OCI-LY7 (cell line): ENCODE results near the gene KRTAP5-2. TPM values are rescaled to one million over a fixed set of nuclear protein-coding genes. Genes with fewer than 3 reads are reported as not detected.

Experiments
- BruUV-seq: library from RNA; stranded (reverse); fragments of 400-500 nt; replicated peaks from 2 replicates; lab custom pipeline; 2021; lab: Mats Ljungman, UMichigan
- CTCF ChIA-PET: fragments of 300-600 bp; sonication (Branson Sonifier 250); formaldehyde crosslinking; loops from one replicate; lab custom pipeline; 2022; ENCODE audit warnings: antibody characterized with exemption; ENCODE audit not compliant: unreplicated experiment; lab: Charles Lee
- POLR2A ChIA-PET: fragments of 300-600 bp; sonication (Branson Sonifier 250); formaldehyde crosslinking; loops from one replicate; lab custom pipeline; 2022; ENCODE audit warnings: antibody characterized with exemption; lab: Charles Lee
- DNase-seq: peaks from one replicate; pipeline ENCODE4 v3.0.0-alpha.2; 2015; ENCODE audit warnings: low spot score
- H2AFZ ChIP-seq: fragments of 200-600 bp; sonication (generic), shearing (Covaris generic); 2 replicates; pipeline ENCODE4 v1.6.1; 2014; ENCODE audit warnings: mild to moderate bottlenecking, antibody characterized with exemption, low read length, moderate library complexity
- H3K27ac ChIP-seq: fragments of 200-600 bp; sonication (generic); 2 replicates; pipeline ENCODE4 v1.5.1; 2014; ENCODE audit warnings: mixed run types, low read depth, mild to moderate bottlenecking, moderate library complexity, low read length, inconsistent platforms; ENCODE audit not compliant: poor library complexity, severe bottlenecking
- H3K36me3 ChIP-seq: fragments of 200-600 bp; sonication (generic); 2 replicates; pipeline ENCODE4 v1.6.1; 2014; ENCODE audit warnings: mild to moderate bottlenecking, antibody characterized with exemption, low read length, moderate library complexity, mixed read lengths; ENCODE audit not compliant: insufficient read depth
- H3K4me1 ChIP-seq: fragments of 200-600 bp; sonication (generic); 2 replicates; pipeline ENCODE4 v1.5.1; 2014; ENCODE audit warnings: mild to moderate bottlenecking, low read length; ENCODE audit not compliant: insufficient read depth, poor library complexity, severe bottlenecking
- H3K4me2 ChIP-seq: fragments of 200-600 bp; sonication (generic); 2 replicates; pipeline ENCODE4 v1.6.1; 2014; ENCODE audit warnings: mild to moderate bottlenecking, low read length
- H3K4me3 ChIP-seq: fragments of 200-600 bp; sonication (generic); 2 replicates; pipeline ENCODE4 v1.5.1; 2014; ENCODE audit warnings: mild to moderate bottlenecking, low read depth, low read length; ENCODE audit not compliant: poor library complexity, severe bottlenecking
- H3K79me2 ChIP-seq: fragments of 200-600 bp; sonication (generic); 2 replicates; pipeline ENCODE4 v1.6.1; 2016; ENCODE audit warnings: low read depth, mild to moderate bottlenecking, low read length, moderate library complexity, mixed read lengths; ENCODE audit not compliant: insufficient read depth
- H3K9me2 ChIP-seq: fragments of 200-600 bp; sonication (generic); 2 replicates; pipeline ENCODE4 v1.6.1; 2016; ENCODE audit warnings: mild to moderate bottlenecking, low read length, mixed read lengths; ENCODE audit not compliant: insufficient read depth
- H3K9me3 ChIP-seq: fragments of 200-600 bp; sonication (generic); 2 replicates; pipeline ENCODE4 v1.6.1; 2014; ENCODE audit warnings: mild to moderate bottlenecking, mixed run types, low read length, mixed read lengths
- H4K20me1 ChIP-seq: fragments of 200-600 bp; sonication (generic); 2 replicates; pipeline ENCODE4 v1.6.1; 2014; ENCODE audit warnings: mild to moderate bottlenecking, antibody characterized with exemption, low read length, moderate library complexity, mixed read lengths; ENCODE audit not compliant: insufficient read depth
- CTCF ChIP-seq: fragments of 200-600 bp; sonication (generic); conservative IDR thresholded peaks from 2 replicates; pipeline ENCODE4 v1.5.1; 2014; ENCODE audit warnings: mild to moderate bottlenecking, antibody characterized with exemption, low read length, moderate library complexity, mixed read lengths
- EZH2phosphoT487 ChIP-seq: fragments of 200-600 bp; sonication (generic); IDR thresholded peaks from 2 replicates; pipeline ENCODE4 v1.6.1; 2018; ENCODE audit warnings: low read depth, borderline replicate concordance, mild to moderate bottlenecking, mixed run types, antibody characterized with exemption, low read length, moderate library complexity, mixed read lengths
- intact Hi-C: fragments of 100-400 bp; cut with micrococcal nuclease; formaldehyde crosslinking; loops from one replicate; pipeline ENCODE4 v1.10.0; 2022; ENCODE audit not compliant: unreplicated experiment
- total RNA-seq, 2 experiments: library from RNA; depleted of rRNA in 1 of 2; stranded (reverse); fragments of >200 nt in 1 of 2; shearing (Covaris generic) in 1 of 2; gene quantifications; 2 replicates each; pipeline ENCODE4 v1.2.3, GENCODE V29; 2014 to 2022

KRTAP5-2 gene
- total RNA-seq, 2 experiments from 2014 or later, result not detected

GRCh38 chr11:1633864-1634263 is 35.8 kb upstream of the KRTAP5-2 start:
- Histone ChIP-seq H3K36me3 (no peaks in the 10 kb centered on the region), H3K9me2 (no peaks in the 10 kb centered on the region), H2AFZ (no peak overlapping the region), H3K9me3 (no peaks in the 10 kb centered on the region), H4K20me1 (no peaks in the 10 kb centered on the region), H3K4me3 (no peak overlapping the region), H3K4me2 (no peak overlapping the region), H3K79me2 (no peaks in the 10 kb centered on the region), H3K4me1 (no peaks in the 10 kb centered on the region), H3K27ac (no peak overlapping the region)
- no peak for DNase-seq
- intact Hi-C loops, result no loop called here
- ChIA-PET CTCF (no interaction called here), POLR2A (no interaction called here)
- no TSS peak for BruUV-seq
- no peak for TF ChIP-seq EZH2phosphoT487
- no peak for TF ChIP-seq CTCF

GRCh38 chr11:1632053-1632714 is 34.1 kb upstream of the KRTAP5-2 start:
- ChIA-PET CTCF (no interaction called here), POLR2A (no interaction called here)
- Histone ChIP-seq H4K20me1 (no peaks in the 10 kb centered on the region), H3K27ac (no peak overlapping the region), H3K4me1 (no peaks in the 10 kb centered on the region), H3K36me3 (no peaks in the 10 kb centered on the region), H3K4me2 (no peak overlapping the region), H3K4me3 (no peak overlapping the region), H2AFZ (no peak overlapping the region), H3K79me2 (no peaks in the 10 kb centered on the region), H3K9me3 (no peaks in the 10 kb centered on the region), H3K9me2 (no peaks in the 10 kb centered on the region)
- no peak for DNase-seq
- TF ChIP-seq CTCF (no peak), EZH2phosphoT487 (no peak)
- no TSS peak for BruUV-seq
- intact Hi-C loops, result no loop called here

DNA sequence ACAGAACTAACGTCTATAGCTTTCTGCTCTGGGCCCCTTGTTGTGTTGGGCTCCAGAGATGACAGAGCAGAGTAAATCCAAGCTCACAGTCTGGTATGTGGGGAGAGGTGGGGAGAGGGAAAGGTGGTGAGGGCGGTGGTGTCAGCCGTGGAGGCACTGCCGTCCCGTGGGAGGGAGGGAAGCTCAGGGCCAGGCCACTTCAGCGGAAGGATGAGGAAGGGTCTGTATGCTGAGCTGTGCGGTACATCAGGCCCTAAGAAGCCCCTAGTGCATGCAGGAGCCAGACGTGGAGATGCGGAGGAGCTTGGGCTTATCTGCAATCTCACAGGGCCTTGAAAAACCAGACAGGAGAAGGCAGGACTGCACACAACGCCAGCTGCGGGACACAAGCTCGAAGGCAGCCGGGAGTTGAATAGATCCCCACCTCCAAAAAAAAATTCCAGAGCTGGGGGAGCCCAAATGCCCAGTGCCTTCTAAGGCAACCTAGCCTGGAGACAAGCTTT is 33.0 kb upstream of the KRTAP5-2 start:
- no peaks in the 10 kb centered on the region for H3K9me2 ChIP-seq
- H3K27ac ChIP-seq, result no peak overlapping the region
- DNase-seq, result no peak
- ChIA-PET CTCF (no interaction called here), POLR2A (no interaction called here)
- no peak for TF ChIP-seq EZH2phosphoT487
- no peak for TF ChIP-seq CTCF
- H4K20me1 ChIP-seq, result no peaks in the 10 kb centered on the region
- intact Hi-C loops, result no loop called here
- no peaks in the 10 kb centered on the region for H3K9me3 ChIP-seq
- no peaks in the 10 kb centered on the region for H3K79me2 ChIP-seq
- no peaks in the 10 kb centered on the region for H3K36me3 ChIP-seq
- no peak overlapping the region for H3K4me3 ChIP-seq
- no TSS peak for BruUV-seq
- no peak overlapping the region for H3K4me2 ChIP-seq
- no peaks in the 10 kb centered on the region for H3K4me1 ChIP-seq
- no peak overlapping the region for H2AFZ ChIP-seq
